ENCODE measurements around the gene KRT14.

GRCh38 chr17:41588126-41588810, 1.6 kb upstream of the KRT14 start:
- TF ChIP-seq CTCF (IDR thresholded peaks at IDR 0.05; ENCODE audit: low read length) = no peak
- TF ChIP-seq EZH2 (IDR thresholded peaks at IDR 0.05; ENCODE audit: borderline replicate concordance, low read length) = no peak

Measured in OCI-LY1 (cell line).